Omental fat pad (tissue), 4 donors: ENCODE results near the gene ZBTB43. TPM values are rescaled to one million over a fixed set of nuclear protein-coding genes. Genes with fewer than 3 reads are reported as not detected.
"Not testable (repeated sequence)": the region's sequence is repeated elsewhere in the genome, so short reads cannot be mapped to it uniquely, and the experiment has no call there.

Source experiments
- ATAC-seq: fragments of 150-250 bp; one replicate; pipeline ENCODE4 v1.9.1; 2016; ENCODE audit warnings: mild to moderate bottlenecking, moderate library complexity; ENCODE audit not compliant: low FRiP score
- DNase-seq: peaks from one replicate; pipeline ENCODE4 v3.0.0-alpha.2; 2019; ENCODE audit warnings: low spot score
- CTCF ChIP-seq, 3 donors: fragments of 450-650 bp; IDR thresholded peaks; one replicate each; pipeline ENCODE4 v1.5.1; 2016 to 2017; ENCODE audit warnings: antibody characterized with exemption in 3 of 3, mild to moderate bottlenecking in 3 of 3, moderate library complexity in 2 of 3
- total RNA-seq, 4 donors: library from RNA; depleted of rRNA; stranded (reverse); fragments of >200 nt; gene quantifications; one replicate each; pipeline ENCODE4 v1.1.0, GENCODE V29; 2016

Gene ZBTB43
- total RNA-seq, 4 donors from 2014 or later, result 11.2 to 28.8 (median 13.7) TPM

DNA sequence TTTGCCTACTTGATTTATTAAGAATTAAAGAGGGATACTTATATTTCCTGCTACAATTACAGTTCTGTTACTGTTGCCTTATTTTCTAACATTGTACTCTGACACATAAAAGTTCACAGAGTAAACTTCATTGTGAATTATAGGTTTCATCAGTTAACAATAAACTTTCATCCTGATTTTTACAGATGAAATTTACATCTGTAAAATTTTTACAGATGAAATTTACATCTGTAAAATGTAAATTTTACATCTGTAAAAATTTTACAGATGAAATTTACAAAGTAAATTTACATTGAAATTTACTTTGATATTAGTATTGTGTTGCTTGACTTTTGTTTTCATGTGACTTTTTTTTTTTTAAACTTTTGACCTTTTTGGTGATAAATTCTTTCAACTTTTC, 9.3 kb downstream of the ZBTB43 start:
- DNase-seq (no peak), ATAC-seq (no peak)
- TF ChIP-seq CTCF (IDR thresholded peaks at IDR 0.05), result no peak

DNA sequence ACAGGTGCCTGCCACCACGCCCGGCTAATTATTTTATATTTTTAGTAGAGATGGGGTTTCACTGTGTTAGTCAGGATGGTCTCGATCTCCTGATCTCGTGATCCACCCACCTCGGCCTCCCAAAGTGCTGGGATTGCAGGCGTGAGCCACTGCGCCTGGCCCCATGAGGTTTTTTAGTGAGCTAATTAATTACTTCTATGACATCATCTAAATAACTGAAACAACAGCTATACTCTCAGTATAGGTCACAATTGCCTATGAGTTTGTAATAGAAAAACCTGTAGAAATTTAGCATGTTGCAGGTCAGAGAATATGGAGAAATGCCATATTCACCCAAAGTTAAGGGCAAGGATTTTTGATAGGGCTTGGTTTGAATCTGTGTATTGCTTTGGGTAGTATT, 12.8 kb downstream of the ZBTB43 start:
- not testable (repeated sequence) for ATAC-seq, DNase-seq

DNA sequence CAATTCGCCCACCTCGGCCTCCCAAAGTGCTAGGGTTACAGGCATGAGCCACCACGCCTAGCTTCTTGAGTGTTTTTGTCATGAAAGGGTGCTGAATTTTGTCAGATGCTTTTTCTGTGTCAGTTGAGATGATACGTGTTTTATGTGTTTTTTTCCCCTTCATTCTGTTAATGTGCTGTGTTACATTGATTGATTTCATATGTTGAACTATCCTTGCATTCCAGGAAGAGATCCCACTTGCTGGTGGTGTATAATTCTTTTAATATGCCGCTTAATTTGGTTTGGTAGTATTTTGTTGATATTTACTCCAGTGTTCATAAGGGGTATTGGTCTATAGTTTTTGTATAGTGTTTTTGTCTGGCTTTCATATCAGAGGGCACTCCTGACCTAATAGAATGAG, 13.6 kb downstream of the ZBTB43 start:
- DNase-seq, result no peak
- no peak for TF ChIP-seq CTCF (IDR thresholded peaks at IDR 0.05)
- no peak for ATAC-seq

- ATAC-seq (no peak), DNase-seq (no peak)
- no peak for TF ChIP-seq CTCF (IDR thresholded peaks at IDR 0.05)
These were observed 14.6 kb downstream of the ZBTB43 start for GRCh38 chr9:126819482-126819881.

DNA sequence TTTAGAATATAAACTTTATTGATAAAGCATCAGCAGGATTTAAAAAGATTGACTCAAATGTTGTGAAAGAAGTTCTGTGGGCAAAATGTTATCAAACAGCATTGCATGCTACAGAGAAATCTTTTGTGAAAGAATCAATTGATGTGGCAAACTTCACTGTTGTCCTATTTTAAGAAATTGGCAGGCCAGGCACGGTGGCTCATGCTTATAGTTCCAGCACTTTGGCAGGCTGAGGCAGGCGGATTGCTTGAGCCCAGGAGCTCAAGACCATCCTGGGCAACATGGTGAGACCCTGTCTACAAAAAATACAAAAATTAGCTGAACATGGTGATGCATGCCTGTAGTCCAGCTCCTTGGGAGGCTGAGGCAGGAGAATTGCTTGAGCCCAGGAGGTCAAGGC, 17.4 kb downstream of the ZBTB43 start:
- ATAC-seq (no peak), DNase-seq (no peak)
- no peak for TF ChIP-seq CTCF (IDR thresholded peaks at IDR 0.05)

DNA sequence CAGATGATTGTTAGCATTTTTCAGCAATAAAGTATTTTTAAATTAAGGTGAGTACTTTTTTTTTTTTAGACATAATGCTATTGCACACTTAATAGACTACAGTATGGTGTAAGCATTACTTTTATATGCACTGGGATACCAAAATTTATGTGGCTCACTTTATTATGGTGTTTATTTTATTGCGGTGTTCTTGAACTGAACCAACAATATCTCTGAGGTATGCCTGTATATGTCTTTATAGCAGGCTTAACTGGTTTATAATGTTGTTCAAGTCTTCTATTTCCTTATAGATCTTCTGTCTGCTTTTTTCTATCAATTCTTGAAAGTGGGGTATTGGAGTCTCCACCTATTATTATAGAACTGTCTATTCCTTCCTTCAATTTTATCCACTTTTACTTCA, 18.0 kb downstream of the ZBTB43 start:
- no peak for DNase-seq
- TF ChIP-seq CTCF (IDR thresholded peaks at IDR 0.05), result no peak
- ATAC-seq, result no peak

GRCh38 chr9:126824052-126824451, 19.2 kb downstream of the ZBTB43 start:
- ATAC-seq, DNase-seq: not testable (repeated sequence)

DNA sequence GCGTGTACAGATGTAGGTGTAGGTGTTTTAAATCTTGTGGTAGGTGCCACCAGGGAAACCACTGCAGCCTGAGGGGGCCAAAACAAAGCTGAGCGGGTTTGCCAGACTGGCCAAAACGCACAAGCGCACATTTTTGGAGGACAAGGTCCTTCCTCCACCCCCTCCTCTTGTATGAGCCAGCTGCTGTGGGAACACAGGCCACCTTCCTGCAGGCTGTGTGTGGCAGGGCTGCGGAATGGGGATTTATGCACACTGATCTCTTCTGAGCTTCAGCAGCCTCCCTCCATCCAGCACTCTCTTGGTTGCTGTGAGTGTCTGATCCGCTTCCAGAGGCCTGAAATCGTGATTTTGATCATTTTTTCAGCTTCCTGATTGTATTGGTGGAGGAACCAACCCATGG, 22.4 kb downstream of the ZBTB43 start:
- DNase-seq, result no peak
- no peak for ATAC-seq
- TF ChIP-seq CTCF (IDR thresholded peaks at IDR 0.05), result no peak
